Measurements from ENCODE around the gene OSER1.

OSER1 gene

GRCh38 chr20:44172572-44172950 lies 38.0 kb downstream of the OSER1 start:
- DNase-seq, result no peak

GRCh38 chr20:44171775-44172571 lies 38.6 kb downstream of the OSER1 start:
- DNase-seq, result no peak

GRCh38 chr20:44170816-44171410 lies 39.7 kb downstream of the OSER1 start:
- DNase-seq, result no peak

- DNase-seq, result no peak
Measured at GRCh38 chr20:44167736-44168135, 42.8 kb downstream of the OSER1 start.

- DNase-seq, result no peak
Measured at GRCh38 chr20:44166477-44166876, 44.1 kb downstream of the OSER1 start.

GRCh38 chr20:44166008-44166407 lies 44.6 kb downstream of the OSER1 start:
- DNase-seq, result no peak

GRCh38 chr20:44160133-44160532 lies 50.4 kb downstream of the OSER1 start:
- DNase-seq, result no peak

- no peak for DNase-seq
Measured at GRCh38 chr20:44159711-44160110, 50.9 kb downstream of the OSER1 start.

GRCh38 chr20:44159125-44159524 lies 51.4 kb downstream of the OSER1 start:
- no peak for DNase-seq

GRCh38 chr20:44157061-44157460 lies 53.5 kb downstream of the OSER1 start:
- no peak for DNase-seq

GRCh38 chr20:44154521-44155001 lies 56.0 kb downstream of the OSER1 start:
- no peak for DNase-seq

GRCh38 chr20:44153636-44154043 lies 56.9 kb downstream of the OSER1 start:
- DNase-seq, result peak; percentile 63

GRCh38 chr20:44151621-44152416 lies 58.8 kb downstream of the OSER1 start:
- no peak for DNase-seq

- DNase-seq, result no peak
Measured at GRCh38 chr20:44146272-44146671, 64.3 kb downstream of the OSER1 start.
